ENCODE measurements around the gene IQCF2.
"Not testable (repeated sequence)": the region's sequence is repeated elsewhere in the genome, so short reads cannot be mapped to it uniquely, and the experiment has no call there.

Gene IQCF2

GRCh38 chr3:51860703-51861665, at the start of gene IQCF2:
IQCF2 (plus strand) TSS chr3:51861615; CDS start chr3:51861667, 52 bp downstream.
- DNase-seq (ENCODE audit: low read depth): no peak

DNA sequence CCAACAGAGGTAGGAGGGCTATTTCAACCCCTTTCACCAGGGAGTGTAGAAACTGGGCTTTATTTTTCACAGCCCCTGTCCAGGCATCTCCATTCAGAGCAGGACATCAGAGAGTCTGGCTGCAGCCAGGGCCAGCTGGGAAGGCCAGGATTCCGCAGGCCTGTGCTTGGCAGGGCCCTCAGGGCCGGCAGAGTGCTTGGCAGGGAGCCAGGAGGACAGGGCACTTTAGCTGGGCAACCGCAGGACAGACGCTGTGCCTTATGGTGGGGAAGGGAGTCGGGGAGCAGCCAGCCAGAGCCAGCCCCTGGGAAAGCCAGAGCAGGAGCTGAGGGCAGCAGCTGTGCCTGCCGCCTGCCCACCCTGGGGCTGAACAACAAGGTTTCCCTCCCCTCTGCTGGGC, 47.9 kb upstream of the IQCF2 start:
- DNase-seq (ENCODE audit: low read depth): no peak

GRCh38 chr3:51814034-51814433, 47.4 kb upstream of the IQCF2 start:
- no peak for DNase-seq (ENCODE audit: low read depth)

- no peak for DNase-seq (ENCODE audit: low read depth)
Measured at GRCh38 chr3:51815614-51816013, 45.8 kb upstream of the IQCF2 start.

DNA sequence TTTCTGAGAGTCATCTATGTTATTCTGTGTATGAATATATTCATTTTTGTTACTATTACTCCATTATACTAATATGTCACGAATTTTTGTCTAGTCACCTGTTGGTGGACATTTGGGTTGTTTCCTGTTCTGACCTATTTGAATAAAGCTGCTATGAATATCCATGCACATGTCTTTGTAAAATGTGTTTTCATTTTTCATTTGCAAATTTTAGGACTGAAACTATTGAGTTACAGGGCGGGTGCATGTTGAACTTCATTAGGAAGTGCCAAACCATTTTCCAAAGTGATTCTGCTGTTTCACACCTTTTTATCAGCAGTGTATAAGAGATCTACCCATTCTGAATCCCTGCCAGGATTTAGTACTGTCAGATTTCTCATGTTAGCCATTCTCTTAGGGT, 44.7 kb upstream of the IQCF2 start:
- no peak for DNase-seq (ENCODE audit: low read depth)

DNA sequence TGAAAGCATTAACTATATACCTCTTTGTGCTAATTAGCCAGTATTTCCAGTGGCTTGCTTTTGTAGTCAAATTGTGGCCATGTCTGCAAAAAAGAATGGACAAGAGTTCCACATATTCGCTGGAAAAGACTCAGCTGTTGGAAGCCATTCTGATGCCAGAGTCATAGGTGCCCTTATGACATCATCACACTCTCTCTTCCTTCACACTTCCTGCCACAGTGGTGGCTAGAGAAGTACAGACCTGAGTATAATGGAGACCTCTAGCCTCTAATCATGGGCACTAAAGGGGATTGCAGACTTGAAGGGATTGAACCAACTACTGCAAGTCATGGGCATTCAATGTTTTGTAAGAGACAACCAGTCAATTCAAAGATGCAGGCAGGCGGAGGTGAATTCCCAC, 44.0 kb upstream of the IQCF2 start:
- DNase-seq (ENCODE audit: low read depth): no peak

DNA sequence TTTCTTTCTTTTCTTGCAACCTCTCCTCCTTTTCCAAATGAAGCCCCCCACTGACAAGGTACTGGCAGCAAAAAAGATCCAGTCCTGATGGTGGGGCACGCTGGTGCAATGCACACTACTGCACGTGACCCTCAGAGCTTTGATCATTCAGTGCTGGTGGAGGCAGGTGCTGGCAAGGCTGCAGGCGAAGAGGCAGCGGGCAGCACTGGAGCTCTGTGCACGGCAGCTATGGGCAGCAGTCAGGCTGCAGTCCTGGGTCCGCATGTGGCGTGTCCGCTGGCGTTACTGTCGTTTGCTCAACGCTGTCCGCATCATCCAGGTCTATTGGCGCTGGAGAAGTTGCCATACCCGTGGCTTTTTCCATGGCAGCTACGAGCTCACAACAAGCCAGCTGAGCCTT, 42.3 kb upstream of the IQCF2 start:
- no peak for DNase-seq (ENCODE audit: low read depth)

DNA sequence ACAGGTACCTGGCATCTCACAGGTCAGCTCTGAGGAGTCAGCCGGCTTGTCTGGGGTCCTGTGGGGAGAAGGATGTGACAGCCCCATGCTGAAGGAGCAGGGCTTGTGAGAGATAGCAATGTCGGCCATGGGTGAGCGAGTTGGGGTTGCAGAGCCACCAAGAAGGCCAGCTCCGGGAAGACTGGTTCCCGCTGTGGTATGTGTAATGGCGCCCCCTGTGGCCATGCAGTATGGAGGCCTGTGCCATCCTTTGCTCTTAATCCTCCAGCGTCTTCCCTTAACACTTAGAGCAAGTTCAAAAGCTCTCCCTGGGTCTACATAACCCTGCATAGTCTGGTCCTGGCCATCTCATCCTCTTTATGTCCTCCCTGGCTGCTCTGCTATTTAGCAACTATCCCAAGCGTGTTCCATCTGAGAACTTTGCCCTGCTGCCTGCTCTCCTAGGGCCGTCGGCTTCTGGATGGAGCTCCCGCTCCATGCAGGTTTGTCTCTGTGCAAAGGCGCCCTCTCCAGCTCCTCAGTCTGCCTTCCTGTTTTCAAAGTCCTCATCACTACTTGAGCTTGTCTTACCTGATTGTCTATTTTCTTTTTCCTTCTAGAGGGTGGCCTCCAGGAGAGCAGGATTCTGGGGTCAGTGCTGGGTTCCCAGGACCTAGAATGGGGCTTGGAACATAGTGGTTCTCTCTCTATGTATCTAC, 41.6 kb upstream of the IQCF2 start:
- no peak for DNase-seq (ENCODE audit: low read depth)

DNA sequence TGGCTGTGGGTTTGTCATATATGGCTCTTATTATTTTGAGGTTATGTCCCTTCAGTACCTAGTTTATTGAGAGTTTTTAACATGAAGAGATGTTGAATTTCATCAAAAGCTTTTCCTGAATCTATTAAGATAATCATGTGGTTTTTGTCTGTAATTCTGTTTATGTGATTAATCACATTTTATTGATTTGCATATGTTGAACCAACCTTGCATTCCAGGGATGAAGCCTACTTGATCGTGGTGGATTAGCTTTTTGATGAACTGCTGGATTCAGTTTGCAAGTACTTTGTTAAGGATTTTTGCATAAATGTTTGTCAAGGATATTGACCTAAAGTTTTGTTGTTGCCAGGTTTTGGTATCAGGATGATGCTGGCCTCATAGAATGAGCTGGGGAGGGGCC, 33.1 kb upstream of the IQCF2 start:
- no peak for DNase-seq (ENCODE audit: low read depth)

GRCh38 chr3:51830345-51830744, 31.1 kb upstream of the IQCF2 start:
- DNase-seq (ENCODE audit: low read depth): no peak

GRCh38 chr3:51830836-51831385, 30.5 kb upstream of the IQCF2 start:
- no peak for DNase-seq (ENCODE audit: low read depth)

GRCh38 chr3:51836606-51837005, 24.8 kb upstream of the IQCF2 start:
- DNase-seq (ENCODE audit: low read depth): no peak

DNA sequence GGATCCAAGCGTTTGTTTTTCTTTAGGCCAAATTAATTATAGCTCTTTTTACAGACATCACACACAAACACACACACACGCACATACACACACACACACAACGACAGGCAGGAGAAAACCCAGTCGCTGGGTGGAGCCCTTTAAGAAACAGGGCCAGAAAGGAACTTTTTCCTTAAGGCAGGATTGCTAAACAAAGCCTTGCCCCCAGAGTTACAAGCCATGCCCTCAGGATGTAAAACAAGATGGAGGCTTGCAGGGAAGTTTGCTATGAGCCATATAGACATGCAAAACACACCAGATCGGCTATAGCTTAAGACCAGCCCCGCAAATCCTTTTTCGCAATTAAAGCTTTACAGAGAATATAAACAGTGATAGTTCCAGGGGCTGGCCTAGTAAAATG, 16.3 kb upstream of the IQCF2 start:
- no peak for DNase-seq (ENCODE audit: low read depth)

GRCh38 chr3:51855411-51855810, 6.0 kb upstream of the IQCF2 start:
- DNase-seq (ENCODE audit: low read depth): not testable (repeated sequence)

GRCh38 chr3:51862886-51863285, 1.5 kb downstream of the IQCF2 start:
- no peak for DNase-seq (ENCODE audit: low read depth)

DNA sequence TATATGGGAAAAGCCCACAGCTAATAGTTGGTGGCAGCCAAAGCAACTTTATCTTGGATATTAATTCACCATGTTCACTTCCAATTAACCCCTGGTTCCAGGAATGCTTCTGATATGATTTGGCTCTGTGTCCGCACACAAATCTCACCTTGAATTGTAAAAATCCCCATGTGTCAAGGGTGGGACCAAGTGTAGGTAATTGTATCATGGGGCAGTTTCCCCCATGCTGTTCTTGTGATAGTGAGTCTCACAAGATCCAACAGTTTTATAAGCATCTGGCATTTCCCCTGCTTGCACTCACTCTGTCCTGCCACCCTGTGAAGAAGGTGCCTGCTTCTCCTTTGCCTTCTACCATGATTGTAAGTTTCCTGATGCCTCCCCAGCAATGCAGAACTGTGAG, 7.5 kb downstream of the IQCF2 start:
- DNase-seq (ENCODE audit: low read depth): not testable (repeated sequence)

DNA sequence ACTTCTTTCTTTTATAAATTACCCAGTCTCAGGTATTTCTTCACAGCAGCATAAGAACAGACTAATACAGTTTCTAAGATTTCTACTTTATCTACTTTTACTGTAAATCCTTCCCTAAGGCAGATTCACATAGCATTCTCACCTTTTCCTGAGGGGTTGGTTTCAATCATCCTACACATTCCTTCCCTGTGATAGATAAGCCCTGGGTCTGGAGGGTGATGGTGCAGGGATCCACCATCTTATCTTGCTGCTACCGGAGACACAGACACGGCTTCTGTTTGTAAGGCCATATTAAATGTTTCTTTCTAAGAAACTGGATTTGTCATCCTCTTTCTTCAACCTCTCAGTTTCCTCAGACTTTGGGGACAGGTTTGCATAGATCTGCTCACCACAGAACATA, 7.9 kb downstream of the IQCF2 start:
- no peak for DNase-seq (ENCODE audit: low read depth)

DNA sequence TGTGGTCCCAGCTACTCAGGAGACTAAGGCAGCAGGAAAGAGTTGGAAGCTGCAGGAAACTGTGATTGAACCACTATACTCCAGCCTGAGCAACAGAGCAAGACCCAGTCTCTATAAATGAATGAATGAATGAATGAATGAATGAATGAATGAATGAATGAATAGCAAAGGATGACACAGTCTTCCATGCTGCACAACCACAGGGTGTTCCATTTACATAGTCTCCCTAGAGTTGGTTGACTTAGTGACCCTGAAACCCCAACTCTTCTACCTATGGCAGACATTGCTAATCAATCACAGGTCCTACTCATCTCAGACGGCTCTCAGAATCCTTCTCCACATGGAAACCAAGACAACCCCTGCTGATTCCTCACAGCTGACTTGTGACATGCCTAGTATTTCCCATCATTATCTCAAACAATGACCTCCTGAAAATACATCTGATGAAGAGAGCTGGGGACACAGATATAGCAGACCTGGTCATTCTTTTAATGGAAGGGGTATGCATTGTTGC, 11.9 kb downstream of the IQCF2 start:
- no peak for DNase-seq (ENCODE audit: low read depth)

GRCh38 chr3:51873876-51874275, 12.5 kb downstream of the IQCF2 start:
- no peak for DNase-seq (ENCODE audit: low read depth)

- DNase-seq (ENCODE audit: low read depth): no peak
Measured at GRCh38 chr3:51874411-51874810, 13.0 kb downstream of the IQCF2 start.

GRCh38 chr3:51874889-51875288, 13.5 kb downstream of the IQCF2 start:
- DNase-seq (ENCODE audit: low read depth): no peak

DNA sequence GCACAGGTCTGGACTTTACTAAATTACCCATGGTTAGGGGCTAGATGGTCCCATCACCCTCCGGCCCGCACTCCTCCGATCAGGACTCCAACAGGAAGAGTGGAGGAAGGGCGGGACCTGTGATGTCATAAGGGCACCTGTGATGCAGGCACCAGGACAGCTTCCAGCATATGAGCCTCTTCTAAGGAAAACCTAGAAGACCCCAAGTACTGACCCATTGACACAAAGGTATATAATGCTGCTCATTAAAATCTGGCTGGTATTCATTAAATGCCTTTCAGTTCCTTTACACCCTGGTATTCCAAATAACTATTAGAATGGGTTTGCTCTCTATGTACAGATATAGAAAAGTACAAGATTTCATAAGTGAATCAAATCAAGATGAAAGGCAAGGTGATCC, 14.1 kb downstream of the IQCF2 start, which contains the start of gene IQCF5:
Gene IQCF5 (minus strand): TSS at position 101 of the 400 bp plus-strand sequence. CDS start 70 bp downstream, at position 31.
- no peak for DNase-seq (ENCODE audit: low read depth)

DNA sequence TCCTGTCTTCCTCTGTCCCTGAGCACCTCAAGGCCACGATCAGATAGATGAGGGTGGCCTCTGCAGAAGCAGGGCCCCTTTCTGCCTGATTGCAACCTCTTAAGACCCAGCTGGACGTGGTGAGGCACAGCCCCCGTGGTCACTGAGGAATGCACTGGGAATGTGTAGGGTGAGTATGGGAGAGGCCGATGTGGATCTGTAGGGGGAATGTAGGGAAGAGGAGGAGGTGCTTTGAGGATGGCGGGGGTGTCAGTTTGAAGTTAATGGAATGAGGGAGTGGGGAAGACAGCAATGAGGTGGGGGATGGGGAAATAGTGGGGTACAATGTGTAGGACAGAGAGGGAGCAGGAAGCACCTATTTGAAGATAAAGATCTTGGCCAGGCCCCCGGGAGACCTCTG, 14.8 kb downstream of the IQCF2 start:
- DNase-seq (ENCODE audit: low read depth): no peak
